ENCODE data around the gene ITM2C.

The ITM2C gene

GRCh38 chr2:230868161-230868946, 3.6 kb downstream of the ITM2C start:
- H3K4me3 ChIP-seq (ENCODE audit: low read depth, low read length), result no peak overlapping the region
- TF ChIP-seq CTCF (IDR thresholded peaks at IDR 0.05; ENCODE audit: low read depth, low read length), result no peak
- in situ Hi-C loops (cut with HindIII; ENCODE audit: low sequenced_read_pairs), result no loop called here
- DNase-seq (ENCODE audit: low read depth, low spot score), result peak; percentile 29

GRCh38 chr2:230868947-230869913, 4.5 kb downstream of the ITM2C start:
- no peak for TF ChIP-seq CTCF (IDR thresholded peaks at IDR 0.05; ENCODE audit: low read depth, low read length)
- DNase-seq (ENCODE audit: low read depth, low spot score), result peak; percentile 17
- no peak overlapping the region for H3K4me3 ChIP-seq (ENCODE audit: low read depth, low read length)
- in situ Hi-C loops (cut with HindIII; ENCODE audit: low sequenced_read_pairs), result no loop called here

GRCh38 chr2:230869914-230870543, 5.3 kb downstream of the ITM2C start:
- in situ Hi-C loops (cut with HindIII; ENCODE audit: low sequenced_read_pairs), result no loop called here
- DNase-seq (ENCODE audit: low read depth, low spot score), result no peak
- H3K4me3 ChIP-seq (ENCODE audit: low read depth, low read length), result no peak overlapping the region
- no peak for TF ChIP-seq CTCF (IDR thresholded peaks at IDR 0.05; ENCODE audit: low read depth, low read length)

- no peak for TF ChIP-seq CTCF (IDR thresholded peaks at IDR 0.05; ENCODE audit: low read depth, low read length)
- in situ Hi-C loops (cut with HindIII; ENCODE audit: low sequenced_read_pairs), result no loop called here
- no peak for DNase-seq (ENCODE audit: low read depth, low spot score)
- H3K4me3 ChIP-seq (ENCODE audit: low read depth, low read length), result no peak overlapping the region
These were observed 6.0 kb downstream of the ITM2C start for GRCh38 chr2:230870544-230871360.

- H3K4me3 ChIP-seq (ENCODE audit: low read depth, low read length), result no peak overlapping the region
- TF ChIP-seq CTCF (IDR thresholded peaks at IDR 0.05; ENCODE audit: low read depth, low read length), result no peak
- in situ Hi-C loops (cut with HindIII; ENCODE audit: low sequenced_read_pairs), result no loop called here
- no peak for DNase-seq (ENCODE audit: low read depth, low spot score)
These were observed 6.8 kb downstream of the ITM2C start for GRCh38 chr2:230871361-230872150.

All from astrocyte of the spinal cord (primary cell).